ENCODE data around the gene DNM3. TPM values are rescaled to one million over a fixed set of nuclear protein-coding genes. Genes with fewer than 3 reads are reported as not detected.

The DNM3 gene
- total and polyA plus RNA-seq, 2 of the 8 experiments (the other 6 are each of a cell fraction or from before 2014, with no cell fraction given) = 2.0 to 8.5 TPM

DNA sequence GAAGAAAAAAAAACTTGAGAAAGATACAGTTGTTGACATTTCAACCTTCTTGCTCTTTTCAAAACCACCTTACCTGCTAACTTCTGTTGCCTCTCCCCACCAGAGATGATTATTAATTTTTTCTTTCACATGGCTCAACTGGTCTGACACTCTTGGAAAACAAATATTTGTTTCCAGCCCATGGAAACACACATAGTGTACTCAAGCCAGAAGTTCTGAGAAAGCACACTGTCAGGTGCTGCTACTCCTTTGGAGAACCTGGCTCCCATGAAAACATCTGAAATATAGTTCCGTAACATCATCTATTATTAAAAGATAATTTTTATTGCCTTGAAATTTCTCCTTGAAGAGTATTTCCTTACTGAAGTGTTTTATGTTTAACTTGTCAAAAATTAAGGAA lies 434.2 kb downstream of the DNM3 start (continued):
- TF ChIP-seq, protein P1, sequence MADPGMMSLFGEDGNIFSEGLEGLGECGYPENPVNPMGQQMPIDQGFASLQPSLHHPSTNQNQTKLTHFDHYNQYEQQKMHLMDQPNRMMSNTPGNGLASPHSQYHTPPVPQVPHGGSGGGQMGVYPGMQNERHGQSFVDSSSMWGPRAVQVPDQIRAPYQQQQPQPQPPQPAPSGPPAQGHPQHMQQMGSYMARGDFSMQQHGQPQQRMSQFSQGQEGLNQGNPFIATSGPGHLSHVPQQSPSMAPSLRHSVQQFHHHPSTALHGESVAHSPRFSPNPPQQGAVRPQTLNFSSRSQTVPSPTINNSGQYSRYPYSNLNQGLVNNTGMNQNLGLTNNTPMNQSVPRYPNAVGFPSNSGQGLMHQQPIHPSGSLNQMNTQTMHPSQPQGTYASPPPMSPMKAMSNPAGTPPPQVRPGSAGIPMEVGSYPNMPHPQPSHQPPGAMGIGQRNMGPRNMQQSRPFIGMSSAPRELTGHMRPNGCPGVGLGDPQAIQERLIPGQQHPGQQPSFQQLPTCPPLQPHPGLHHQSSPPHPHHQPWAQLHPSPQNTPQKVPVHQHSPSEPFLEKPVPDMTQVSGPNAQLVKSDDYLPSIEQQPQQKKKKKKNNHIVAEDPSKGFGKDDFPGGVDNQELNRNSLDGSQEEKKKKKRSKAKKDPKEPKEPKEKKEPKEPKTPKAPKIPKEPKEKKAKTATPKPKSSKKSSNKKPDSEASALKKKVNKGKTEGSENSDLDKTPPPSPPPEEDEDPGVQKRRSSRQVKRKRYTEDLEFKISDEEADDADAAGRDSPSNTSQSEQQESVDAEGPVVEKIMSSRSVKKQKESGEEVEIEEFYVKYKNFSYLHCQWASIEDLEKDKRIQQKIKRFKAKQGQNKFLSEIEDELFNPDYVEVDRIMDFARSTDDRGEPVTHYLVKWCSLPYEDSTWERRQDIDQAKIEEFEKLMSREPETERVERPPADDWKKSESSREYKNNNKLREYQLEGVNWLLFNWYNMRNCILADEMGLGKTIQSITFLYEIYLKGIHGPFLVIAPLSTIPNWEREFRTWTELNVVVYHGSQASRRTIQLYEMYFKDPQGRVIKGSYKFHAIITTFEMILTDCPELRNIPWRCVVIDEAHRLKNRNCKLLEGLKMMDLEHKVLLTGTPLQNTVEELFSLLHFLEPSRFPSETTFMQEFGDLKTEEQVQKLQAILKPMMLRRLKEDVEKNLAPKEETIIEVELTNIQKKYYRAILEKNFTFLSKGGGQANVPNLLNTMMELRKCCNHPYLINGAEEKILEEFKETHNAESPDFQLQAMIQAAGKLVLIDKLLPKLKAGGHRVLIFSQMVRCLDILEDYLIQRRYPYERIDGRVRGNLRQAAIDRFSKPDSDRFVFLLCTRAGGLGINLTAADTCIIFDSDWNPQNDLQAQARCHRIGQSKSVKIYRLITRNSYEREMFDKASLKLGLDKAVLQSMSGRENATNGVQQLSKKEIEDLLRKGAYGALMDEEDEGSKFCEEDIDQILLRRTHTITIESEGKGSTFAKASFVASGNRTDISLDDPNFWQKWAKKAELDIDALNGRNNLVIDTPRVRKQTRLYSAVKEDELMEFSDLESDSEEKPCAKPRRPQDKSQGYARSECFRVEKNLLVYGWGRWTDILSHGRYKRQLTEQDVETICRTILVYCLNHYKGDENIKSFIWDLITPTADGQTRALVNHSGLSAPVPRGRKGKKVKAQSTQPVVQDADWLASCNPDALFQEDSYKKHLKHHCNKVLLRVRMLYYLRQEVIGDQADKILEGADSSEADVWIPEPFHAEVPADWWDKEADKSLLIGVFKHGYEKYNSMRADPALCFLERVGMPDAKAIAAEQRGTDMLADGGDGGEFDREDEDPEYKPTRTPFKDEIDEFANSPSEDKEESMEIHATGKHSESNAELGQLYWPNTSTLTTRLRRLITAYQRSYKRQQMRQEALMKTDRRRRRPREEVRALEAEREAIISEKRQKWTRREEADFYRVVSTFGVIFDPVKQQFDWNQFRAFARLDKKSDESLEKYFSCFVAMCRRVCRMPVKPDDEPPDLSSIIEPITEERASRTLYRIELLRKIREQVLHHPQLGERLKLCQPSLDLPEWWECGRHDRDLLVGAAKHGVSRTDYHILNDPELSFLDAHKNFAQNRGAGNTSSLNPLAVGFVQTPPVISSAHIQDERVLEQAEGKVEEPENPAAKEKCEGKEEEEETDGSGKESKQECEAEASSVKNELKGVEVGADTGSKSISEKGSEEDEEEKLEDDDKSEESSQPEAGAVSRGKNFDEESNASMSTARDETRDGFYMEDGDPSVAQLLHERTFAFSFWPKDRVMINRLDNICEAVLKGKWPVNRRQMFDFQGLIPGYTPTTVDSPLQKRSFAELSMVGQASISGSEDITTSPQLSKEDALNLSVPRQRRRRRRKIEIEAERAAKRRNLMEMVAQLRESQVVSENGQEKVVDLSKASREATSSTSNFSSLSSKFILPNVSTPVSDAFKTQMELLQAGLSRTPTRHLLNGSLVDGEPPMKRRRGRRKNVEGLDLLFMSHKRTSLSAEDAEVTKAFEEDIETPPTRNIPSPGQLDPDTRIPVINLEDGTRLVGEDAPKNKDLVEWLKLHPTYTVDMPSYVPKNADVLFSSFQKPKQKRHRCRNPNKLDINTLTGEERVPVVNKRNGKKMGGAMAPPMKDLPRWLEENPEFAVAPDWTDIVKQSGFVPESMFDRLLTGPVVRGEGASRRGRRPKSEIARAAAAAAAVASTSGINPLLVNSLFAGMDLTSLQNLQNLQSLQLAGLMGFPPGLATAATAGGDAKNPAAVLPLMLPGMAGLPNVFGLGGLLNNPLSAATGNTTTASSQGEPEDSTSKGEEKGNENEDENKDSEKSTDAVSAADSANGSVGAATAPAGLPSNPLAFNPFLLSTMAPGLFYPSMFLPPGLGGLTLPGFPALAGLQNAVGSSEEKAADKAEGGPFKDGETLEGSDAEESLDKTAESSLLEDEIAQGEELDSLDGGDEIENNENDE (IDR thresholded peaks at IDR 0.05; ENCODE audit: insufficient replicate concordance, low read length) = no peak
- TF ChIP-seq BCL11A (IDR thresholded peaks at IDR 0.05; ENCODE audit: low read depth in 2 of 2, low read length in 2 of 2) (no peak), SP1 (IDR thresholded peaks at IDR 0.05; ENCODE audit: low read depth, low read length) (no peak), RNF2 (IDR thresholded peaks at IDR 0.05; ENCODE audit: borderline replicate concordance, low read depth, low read length, missing control alignments, poor library complexity, severe bottlenecking) (no peak), RFX5 (IDR thresholded peaks at IDR 0.05; ENCODE audit: borderline replicate concordance, low read depth, low read length) (no peak), PHF8 (conservative IDR thresholded peaks at IDR 0.05; ENCODE audit: low read depth, low read length) (no peak)

Data from H1 (cell line).